MM.1S (cell line): ENCODE results near the gene SEMA3E.

Experiments
- EZH2 ChIP-seq: fragments of 300-600 bp; sonication (generic); optimal IDR thresholded peaks from 2 replicates; pipeline ENCODE3; 2017; ENCODE audit warnings: low read depth, mild to moderate bottlenecking, antibody characterized with exemption, low read length, mixed read lengths
- EZH2phosphoT487 ChIP-seq: fragments of 300-600 bp; sonication (generic); IDR thresholded peaks from 2 replicates; pipeline ENCODE4 v1.6.1; 2018; ENCODE audit warnings: antibody characterized with exemption, low read length
- TF ChIP-seq, protein P1 (sequence below): fragments of 300-600 bp; sonication (generic); IDR thresholded peaks from 2 replicates; pipeline ENCODE4 v1.5.1; 2016; ENCODE audit warnings: antibody characterized with exemption, low read length, mixed read lengths

DNA sequence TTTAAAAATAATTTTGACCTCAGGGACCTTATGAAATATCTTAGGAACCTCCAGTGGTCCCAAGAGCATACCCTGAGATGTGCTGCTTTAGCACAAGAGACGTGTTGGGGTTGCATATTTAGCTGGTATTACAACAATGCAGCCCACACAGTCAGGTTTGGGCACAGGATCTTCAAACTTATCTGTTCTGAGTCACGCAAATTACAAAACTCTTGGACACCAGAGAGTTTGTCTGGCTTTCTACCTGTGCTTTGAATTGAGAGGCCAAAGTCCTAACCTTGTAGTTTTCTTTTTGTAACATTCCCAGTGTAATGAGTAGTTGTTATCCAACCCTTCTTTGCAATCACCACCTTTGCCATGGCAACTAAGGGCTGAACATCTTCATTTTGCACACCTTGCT lies 322.7 kb downstream of the SEMA3E start:
- TF ChIP-seq EZH2phosphoT487: no peak
- TF ChIP-seq, protein P1, sequence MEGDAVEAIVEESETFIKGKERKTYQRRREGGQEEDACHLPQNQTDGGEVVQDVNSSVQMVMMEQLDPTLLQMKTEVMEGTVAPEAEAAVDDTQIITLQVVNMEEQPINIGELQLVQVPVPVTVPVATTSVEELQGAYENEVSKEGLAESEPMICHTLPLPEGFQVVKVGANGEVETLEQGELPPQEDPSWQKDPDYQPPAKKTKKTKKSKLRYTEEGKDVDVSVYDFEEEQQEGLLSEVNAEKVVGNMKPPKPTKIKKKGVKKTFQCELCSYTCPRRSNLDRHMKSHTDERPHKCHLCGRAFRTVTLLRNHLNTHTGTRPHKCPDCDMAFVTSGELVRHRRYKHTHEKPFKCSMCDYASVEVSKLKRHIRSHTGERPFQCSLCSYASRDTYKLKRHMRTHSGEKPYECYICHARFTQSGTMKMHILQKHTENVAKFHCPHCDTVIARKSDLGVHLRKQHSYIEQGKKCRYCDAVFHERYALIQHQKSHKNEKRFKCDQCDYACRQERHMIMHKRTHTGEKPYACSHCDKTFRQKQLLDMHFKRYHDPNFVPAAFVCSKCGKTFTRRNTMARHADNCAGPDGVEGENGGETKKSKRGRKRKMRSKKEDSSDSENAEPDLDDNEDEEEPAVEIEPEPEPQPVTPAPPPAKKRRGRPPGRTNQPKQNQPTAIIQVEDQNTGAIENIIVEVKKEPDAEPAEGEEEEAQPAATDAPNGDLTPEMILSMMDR: no peak
- TF ChIP-seq EZH2: no peak
